GM19452 (cell line): ENCODE data around the gene LRIT1.
"Not testable (repeated sequence)": the region's sequence is repeated elsewhere in the genome, so short reads cannot be mapped to it uniquely, and the experiment has no call there.

Experiments used
- ATAC-seq: cut with Tn5 transposase; IDR thresholded peaks from one replicate; pipeline ENCODE4 v1.9.1; 2021; ENCODE audit not compliant: unreplicated experiment

The LRIT1 gene

GRCh38 chr10:84241185-84241790 lies at the start of gene LRIT1:
LRIT1 (minus strand) TSS chr10:84241546; CDS start chr10:84241439, 107 bp downstream.
- no peak for ATAC-seq

GRCh38 chr10:84290235-84290634 lies 48.9 kb upstream of the LRIT1 start:
- ATAC-seq, result no peak

- ATAC-seq, result no peak
These were observed 48.3 kb upstream of the LRIT1 start for GRCh38 chr10:84289521-84290200.

- ATAC-seq, result no peak
These were observed 46.8 kb upstream of the LRIT1 start for GRCh38 chr10:84288151-84288550.

GRCh38 chr10:84286695-84287094 lies 45.3 kb upstream of the LRIT1 start:
- no peak for ATAC-seq

- ATAC-seq, result not testable (repeated sequence)
These were observed 38.6 kb upstream of the LRIT1 start for GRCh38 chr10:84279876-84280475.

GRCh38 chr10:84270708-84271107 lies 29.4 kb upstream of the LRIT1 start:
- no peak for ATAC-seq

GRCh38 chr10:84269773-84270172 lies 28.4 kb upstream of the LRIT1 start:
- ATAC-seq, result no peak

GRCh38 chr10:84269162-84269561 lies 27.8 kb upstream of the LRIT1 start:
- ATAC-seq, result no peak

GRCh38 chr10:84267503-84268126 lies 26.3 kb upstream of the LRIT1 start:
- no peak for ATAC-seq

GRCh38 chr10:84265418-84265817 lies 24.1 kb upstream of the LRIT1 start:
- no peak for ATAC-seq

- ATAC-seq, result peak; percentile 95
These were observed 23.3 kb upstream of the LRIT1 start for GRCh38 chr10:84264611-84265141.

GRCh38 chr10:84263716-84264115 lies 22.4 kb upstream of the LRIT1 start:
- no peak for ATAC-seq

- ATAC-seq, result no peak
These were observed 21.0 kb upstream of the LRIT1 start for GRCh38 chr10:84262190-84262956.

GRCh38 chr10:84261236-84261915 lies 20.0 kb upstream of the LRIT1 start:
- no peak for ATAC-seq

- no peak for ATAC-seq
These were observed 16.8 kb upstream of the LRIT1 start for GRCh38 chr10:84258034-84258695.

GRCh38 chr10:84257343-84258020 lies 16.1 kb upstream of the LRIT1 start:
- ATAC-seq, result no peak

GRCh38 chr10:84256510-84257342 lies 15.4 kb upstream of the LRIT1 start:
- peak; percentile 65 for ATAC-seq
